OCI-LY3 (cell line): ENCODE measurements around the gene PRRC2C.

ENCODE experiments used
- H2AFZ ChIP-seq: fragments of 200-600, 300-600 bp; shearing (Covaris generic); 2 replicates; pipeline ENCODE4 v1.6.0; 2014; ENCODE audit warnings: antibody characterized with exemption, low read depth, low read length
- H3K27ac ChIP-seq: fragments of 200-600, 300-600 bp; sonication (generic); 2 replicates; pipeline ENCODE4 v1.5.1; 2014; ENCODE audit warnings: mild to moderate bottlenecking, low read length, moderate library complexity, mixed read lengths
- H3K27me3 ChIP-seq: fragments of 200-600, 300-600 bp; sonication (generic); 2 replicates; pipeline ENCODE4 v1.6.1; 2014; ENCODE audit warnings: low read depth, low read length, mixed read lengths
- H3K36me3 ChIP-seq: fragments of 200-600, 300-600 bp; sonication (generic); replicated peaks from 2 replicates; pipeline ENCODE3; 2014; ENCODE audit warnings: low read depth, low read length, mixed read lengths
- H3K4me1 ChIP-seq: fragments of 300-600, 200-600 bp; sonication (generic); 2 replicates; pipeline ENCODE4 v1.6.1; 2014; ENCODE audit warnings: low read length, mixed read lengths
- H3K4me2 ChIP-seq: fragments of 200-600, 300-600 bp; sonication (generic); 2 replicates; pipeline ENCODE4 v1.6.1; 2014; ENCODE audit warnings: low read length, mixed read lengths
- H3K4me3 ChIP-seq: fragments of 300-600, 200-600 bp; sonication (generic); 2 replicates; pipeline ENCODE4 v1.5.1; 2014; ENCODE audit warnings: antibody characterized with exemption, mild to moderate bottlenecking, low read length, moderate library complexity
- H3K79me2 ChIP-seq: fragments of 300-600, 200-600 bp; shearing (Covaris generic); 2 replicates; pipeline ENCODE4 v1.6.1; 2014; ENCODE audit warnings: mild to moderate bottlenecking, low read length, mixed read lengths
- H3K9ac ChIP-seq: fragments of 300-600, 200-600 bp; shearing (Covaris generic); 2 replicates; pipeline ENCODE4 v1.6.0; 2014; ENCODE audit warnings: mild to moderate bottlenecking, low read length, moderate library complexity
- H3K9me3 ChIP-seq: fragments of 200-600, 300-600 bp; shearing (Covaris generic); 2 replicates; pipeline ENCODE4 v1.6.1; 2014; ENCODE audit warnings: low read length, mixed read lengths; ENCODE audit not compliant: insufficient read depth
- H4K20me1 ChIP-seq: fragments of 200-600, 300-600 bp; sonication (generic); 2 replicates; pipeline ENCODE4 v1.6.1; 2016; ENCODE audit warnings: low read length, mixed read lengths; ENCODE audit not compliant: insufficient read depth
- EZH2phosphoT487 ChIP-seq: fragments of 200-600 bp; shearing (Covaris generic); IDR thresholded peaks from 2 replicates; pipeline ENCODE4 v1.6.1; 2018; ENCODE audit warnings: antibody characterized with exemption, mixed run types, low read depth
- TF ChIP-seq, protein P1 (sequence below): fragments of 200-600, 300-600 bp; sonication (generic); IDR thresholded peaks from 2 replicates; pipeline ENCODE4 v1.5.1; 2014; ENCODE audit warnings: antibody characterized with exemption, low read length, low read depth

Gene PRRC2C

DNA sequence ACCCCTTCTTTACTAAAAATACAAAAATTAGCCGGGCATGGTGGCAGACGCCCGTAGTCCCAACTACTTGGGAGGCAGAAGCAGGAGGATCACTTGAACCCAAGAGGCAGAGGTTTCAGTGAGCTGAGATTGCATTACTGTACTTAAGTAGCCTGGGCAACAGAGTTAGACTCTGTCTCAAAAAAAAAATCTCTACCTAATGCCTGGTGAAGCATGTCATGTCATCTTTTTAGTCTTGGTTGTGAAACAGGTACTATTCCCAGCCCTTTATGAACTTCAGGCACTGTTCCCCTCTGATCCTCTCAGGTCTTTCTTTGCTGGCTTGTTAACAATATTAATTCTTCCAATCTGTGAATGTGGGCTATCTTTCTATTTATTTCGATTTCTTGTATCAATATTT lies 22.1 kb downstream of the PRRC2C start:
- H3K79me2 ChIP-seq = peaks cover 100% of the 10 kb centered on the region
- no peak overlapping the region for H3K9ac ChIP-seq
- TF ChIP-seq, protein P1, sequence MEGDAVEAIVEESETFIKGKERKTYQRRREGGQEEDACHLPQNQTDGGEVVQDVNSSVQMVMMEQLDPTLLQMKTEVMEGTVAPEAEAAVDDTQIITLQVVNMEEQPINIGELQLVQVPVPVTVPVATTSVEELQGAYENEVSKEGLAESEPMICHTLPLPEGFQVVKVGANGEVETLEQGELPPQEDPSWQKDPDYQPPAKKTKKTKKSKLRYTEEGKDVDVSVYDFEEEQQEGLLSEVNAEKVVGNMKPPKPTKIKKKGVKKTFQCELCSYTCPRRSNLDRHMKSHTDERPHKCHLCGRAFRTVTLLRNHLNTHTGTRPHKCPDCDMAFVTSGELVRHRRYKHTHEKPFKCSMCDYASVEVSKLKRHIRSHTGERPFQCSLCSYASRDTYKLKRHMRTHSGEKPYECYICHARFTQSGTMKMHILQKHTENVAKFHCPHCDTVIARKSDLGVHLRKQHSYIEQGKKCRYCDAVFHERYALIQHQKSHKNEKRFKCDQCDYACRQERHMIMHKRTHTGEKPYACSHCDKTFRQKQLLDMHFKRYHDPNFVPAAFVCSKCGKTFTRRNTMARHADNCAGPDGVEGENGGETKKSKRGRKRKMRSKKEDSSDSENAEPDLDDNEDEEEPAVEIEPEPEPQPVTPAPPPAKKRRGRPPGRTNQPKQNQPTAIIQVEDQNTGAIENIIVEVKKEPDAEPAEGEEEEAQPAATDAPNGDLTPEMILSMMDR = no peak
- no peak for TF ChIP-seq EZH2phosphoT487
- H3K4me2 ChIP-seq = 0 out of 2 replicates have a peak overlapping the region, but pooled peaks have one; percentile 0
- no peaks in the 10 kb centered on the region for H3K9me3 ChIP-seq
- peaks cover 16% of the 10 kb centered on the region for H3K36me3 ChIP-seq
- H3K27me3 ChIP-seq = no peaks in the 10 kb centered on the region
- H4K20me1 ChIP-seq = peaks cover 100% of the 10 kb centered on the region
- H3K4me3 ChIP-seq = no peak overlapping the region
- peaks cover 40% of the 10 kb centered on the region for H3K4me1 ChIP-seq
- H3K27ac ChIP-seq = no peak overlapping the region
- no peak overlapping the region for H2AFZ ChIP-seq

DNA sequence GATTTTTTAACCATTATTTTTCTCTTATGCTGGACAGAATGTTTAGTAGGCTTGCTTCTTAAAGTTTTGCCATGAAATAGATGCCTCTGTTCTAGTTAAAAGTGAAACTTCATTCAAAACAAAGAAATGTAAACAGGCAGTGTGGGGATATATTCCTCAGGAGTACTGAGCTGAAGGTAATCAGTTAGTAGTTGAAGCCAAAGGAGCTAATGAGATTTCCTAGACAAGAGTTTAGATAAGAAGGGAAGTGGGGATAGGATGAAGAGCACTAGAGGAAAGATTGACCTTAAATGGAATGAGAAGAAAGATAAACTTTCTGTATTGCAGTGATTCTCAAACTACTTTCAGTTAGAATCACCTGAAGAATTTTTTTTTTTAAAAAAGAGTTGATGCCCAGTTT lies 23.9 kb downstream of the PRRC2C start:
- Histone ChIP-seq H3K27me3 (no peaks in the 10 kb centered on the region), H3K27ac (no peak overlapping the region), H4K20me1 (peaks cover 100% of the 10 kb centered on the region), H3K4me1 (peaks cover 35% of the 10 kb centered on the region), H3K4me3 (no peak overlapping the region), H2AFZ (no peak overlapping the region), H3K9me3 (no peaks in the 10 kb centered on the region), H3K9ac (no peak overlapping the region), H3K79me2 (peaks cover 100% of the 10 kb centered on the region), H3K4me2 (no peak overlapping the region), H3K36me3 (peaks cover 24% of the 10 kb centered on the region)
- TF ChIP-seq EZH2phosphoT487 = no peak
- TF ChIP-seq, protein P1 = no peak

DNA sequence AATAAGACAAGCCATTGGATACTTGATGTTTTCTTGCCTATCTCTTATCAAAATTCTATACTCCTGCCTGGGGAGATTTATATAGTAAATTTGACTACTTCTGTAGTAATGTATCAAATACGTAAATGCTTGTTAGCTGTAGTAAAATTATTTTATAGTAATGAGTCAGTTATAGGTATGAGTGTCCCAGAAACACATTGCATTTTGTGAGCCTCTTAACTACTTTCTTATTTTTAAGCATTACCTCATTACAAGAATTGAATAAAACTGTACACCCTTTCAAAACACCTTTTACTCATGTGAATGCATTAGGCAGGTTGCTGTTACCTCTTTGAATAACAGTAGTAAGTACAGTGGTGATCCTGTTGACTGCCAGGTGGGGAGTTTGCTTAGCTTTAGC lies 28.4 kb downstream of the PRRC2C start:
- Histone ChIP-seq H3K4me3 (no peak overlapping the region), H3K36me3 (peaks cover 56% of the 10 kb centered on the region), H3K79me2 (peaks cover 94% of the 10 kb centered on the region), H3K9me3 (no peaks in the 10 kb centered on the region), H4K20me1 (peaks cover 82% of the 10 kb centered on the region), H3K4me1 (peaks cover 10% of the 10 kb centered on the region), H3K27ac (no peak overlapping the region), H3K9ac (no peak overlapping the region), H3K27me3 (no peaks in the 10 kb centered on the region), H3K4me2 (no peak overlapping the region), H2AFZ (no peak overlapping the region)
- TF ChIP-seq EZH2phosphoT487 = no peak
- TF ChIP-seq, protein P1 = no peak

DNA sequence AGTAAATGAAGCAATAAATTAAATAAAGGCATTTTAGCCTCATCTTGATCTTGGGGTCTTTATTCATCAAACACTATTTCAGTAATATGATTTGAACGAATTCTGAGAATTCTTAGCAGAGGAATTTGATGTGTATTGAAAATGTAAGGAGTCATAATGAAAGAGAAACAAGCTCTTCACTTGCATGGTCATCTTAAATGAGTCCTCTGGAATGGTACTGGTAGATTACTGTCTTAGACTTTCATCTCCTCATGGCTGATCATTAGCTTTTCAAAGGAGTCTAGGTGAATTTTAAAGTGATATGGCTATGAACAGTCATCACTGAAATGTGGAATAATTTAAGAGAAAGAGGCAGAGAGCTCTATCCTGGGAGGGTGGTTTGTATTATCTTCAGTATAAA lies 30.0 kb downstream of the PRRC2C start:
- Histone ChIP-seq H3K79me2 (peaks cover 90% of the 10 kb centered on the region), H3K36me3 (peaks cover 63% of the 10 kb centered on the region)

More for the DNA sequence above, 30.0 kb downstream of the PRRC2C start:
- no peak overlapping the region for H2AFZ ChIP-seq
- peaks cover 69% of the 10 kb centered on the region for H4K20me1 ChIP-seq
- no peak overlapping the region for H3K27ac ChIP-seq
- no peaks in the 10 kb centered on the region for H3K4me1 ChIP-seq
- H3K27me3 ChIP-seq = no peaks in the 10 kb centered on the region
- no peak overlapping the region for H3K4me2 ChIP-seq
- H3K9me3 ChIP-seq = no peaks in the 10 kb centered on the region
- H3K9ac ChIP-seq = no peak overlapping the region
- TF ChIP-seq EZH2phosphoT487 = no peak
- TF ChIP-seq, protein P1 = no peak
- H3K4me3 ChIP-seq = no peak overlapping the region
